GM12878 (cell line): ENCODE results near the gene SEC14L6.

Source experiments
- ESRRA ChIP-seq: IDR thresholded peaks from 2 replicates; pipeline ENCODE4 v1.6.1; 2012; ENCODE audit warnings: mild to moderate bottlenecking, low read length, improper control_type of control experiment
- MYC ChIP-seq: IDR thresholded peaks from 2 replicates; pipeline ENCODE4 v1.6.1; 2011; ENCODE audit warnings: mild to moderate bottlenecking, low read length, moderate library complexity, inconsistent platforms; ENCODE audit not compliant: insufficient read depth, insufficient replicate concordance, insufficient read length, severe bottlenecking
- POLR2AphosphoS2 ChIP-seq: IDR thresholded peaks from 2 replicates; pipeline ENCODE4 v1.6.1; 2011; ENCODE audit warnings: low read depth, mild to moderate bottlenecking, low read length, improper control_type of control experiment, moderate library complexity
- SIN3A ChIP-seq: IDR thresholded peaks from 2 replicates; pipeline ENCODE4 v1.6.1; 2012; ENCODE audit warnings: low read depth, low read length, improper control_type of control experiment
- TAF1 ChIP-seq: IDR thresholded peaks from 2 replicates; pipeline ENCODE4 v1.6.1; 2011; ENCODE audit warnings: mild to moderate bottlenecking, low read depth, low read length, borderline replicate concordance
- TCF7 ChIP-seq: IDR thresholded peaks from 2 replicates; pipeline ENCODE4 v1.6.1; 2014; ENCODE audit warnings: antibody characterized with exemption, borderline replicate concordance
- ZNF24 ChIP-seq: fragments of 450-650 bp; IDR thresholded peaks from 2 replicates; pipeline ENCODE4 v1.6.1; 2017; ENCODE audit warnings: antibody characterized with exemption, mild to moderate bottlenecking
- TF ChIP-seq, protein P1 (sequence below), 3 experiments: IDR thresholded peaks in 2 of 3; conservative IDR thresholded peaks in 1 of 3; 2 replicates each; pipeline ENCODE4 v1.5.1; 2011; ENCODE audit warnings: low read depth in 3 of 3, low read length in 3 of 3, mild to moderate bottlenecking in 3 of 3, control low read depth in 2 of 3, moderate library complexity in 2 of 3, inconsistent platforms in 1 of 3, mixed read lengths in 1 of 3; ENCODE audit not compliant: control insufficient read depth in 2 of 3, insufficient read depth in 1 of 3; ENCODE audit errors: extremely low read depth in 1 of 3

DNA sequence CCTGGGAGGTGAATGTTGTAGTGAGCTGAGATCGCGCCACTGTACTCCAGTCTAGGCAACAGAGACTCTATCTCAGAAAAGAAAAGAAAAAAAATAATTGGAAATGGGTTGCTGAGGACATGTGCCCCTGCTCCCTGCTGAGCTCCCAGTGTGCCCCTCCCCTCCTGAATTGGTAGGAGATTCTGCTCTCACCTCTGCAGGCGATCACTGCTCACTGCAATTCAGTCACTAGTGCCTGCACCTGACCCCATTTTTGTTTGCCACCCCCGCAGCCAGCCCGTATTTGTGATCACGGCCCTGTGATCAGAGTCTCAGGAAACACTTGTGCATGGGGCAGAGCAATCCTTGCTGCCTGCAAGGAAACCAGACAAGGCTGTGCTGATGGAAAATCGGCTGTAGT lies 58.4 kb downstream of the SEC14L6 start:
- TF ChIP-seq, protein P1, sequence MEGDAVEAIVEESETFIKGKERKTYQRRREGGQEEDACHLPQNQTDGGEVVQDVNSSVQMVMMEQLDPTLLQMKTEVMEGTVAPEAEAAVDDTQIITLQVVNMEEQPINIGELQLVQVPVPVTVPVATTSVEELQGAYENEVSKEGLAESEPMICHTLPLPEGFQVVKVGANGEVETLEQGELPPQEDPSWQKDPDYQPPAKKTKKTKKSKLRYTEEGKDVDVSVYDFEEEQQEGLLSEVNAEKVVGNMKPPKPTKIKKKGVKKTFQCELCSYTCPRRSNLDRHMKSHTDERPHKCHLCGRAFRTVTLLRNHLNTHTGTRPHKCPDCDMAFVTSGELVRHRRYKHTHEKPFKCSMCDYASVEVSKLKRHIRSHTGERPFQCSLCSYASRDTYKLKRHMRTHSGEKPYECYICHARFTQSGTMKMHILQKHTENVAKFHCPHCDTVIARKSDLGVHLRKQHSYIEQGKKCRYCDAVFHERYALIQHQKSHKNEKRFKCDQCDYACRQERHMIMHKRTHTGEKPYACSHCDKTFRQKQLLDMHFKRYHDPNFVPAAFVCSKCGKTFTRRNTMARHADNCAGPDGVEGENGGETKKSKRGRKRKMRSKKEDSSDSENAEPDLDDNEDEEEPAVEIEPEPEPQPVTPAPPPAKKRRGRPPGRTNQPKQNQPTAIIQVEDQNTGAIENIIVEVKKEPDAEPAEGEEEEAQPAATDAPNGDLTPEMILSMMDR (IDR thresholded peaks at IDR 0.05 in 2 of 3, conservative IDR thresholded peaks at IDR 0.05 in 1 of 3; ENCODE audit: control insufficient read depth in 2 of 3, extremely low read depth in 1 of 3, insufficient read depth in 1 of 3, low read depth in 3 of 3, low read length in 3 of 3): no peak
- TF ChIP-seq SIN3A (no peak), ESRRA (no peak), MYC (no peak), TCF7 (no peak), POLR2AphosphoS2 (no peak), ZNF24 (no peak), TAF1 (no peak)
